ENCODE measurements around the gene ZNF778. TPM values are rescaled to one million over a fixed set of nuclear protein-coding genes. Genes with fewer than 3 reads are reported as not detected.

ZNF778 gene
- total RNA-seq, 1 experiment from 2014 or later, result 16.4 TPM

DNA sequence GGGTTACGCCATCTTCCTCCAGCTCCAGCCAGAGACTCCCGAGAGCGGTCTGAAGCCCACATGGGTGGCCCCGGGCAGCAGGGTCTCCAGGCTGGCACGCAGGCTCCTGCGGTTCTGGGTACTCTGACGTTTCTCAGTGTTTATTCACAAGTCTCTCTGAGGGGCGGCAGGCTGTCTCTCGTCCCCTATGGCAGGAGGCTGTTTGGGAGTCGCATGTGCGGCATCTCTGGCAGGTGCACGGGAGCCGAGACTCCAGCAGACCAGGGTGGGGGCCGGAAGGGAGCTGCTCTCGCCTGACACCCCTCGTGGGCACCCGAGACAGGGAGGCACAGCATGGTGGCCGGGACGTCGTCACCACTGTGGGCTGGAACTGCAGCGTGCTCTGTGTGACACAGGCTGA is 48.1 kb downstream of the ZNF778 start:
- Histone ChIP-seq H2AFZ (ENCODE audit: low read length) (no peak overlapping the region), H3T11ph (ENCODE audit: low read length) (no peak overlapping the region), H2BK12ac (ENCODE audit: insufficient read length, low read depth, low read length) (no peak overlapping the region), H4K8ac (replicated peaks; ENCODE audit: insufficient read length, low read depth, low read length) (no peak overlapping the region), H3K79me2 (ENCODE audit: insufficient read depth, low read length) (no peaks in the 10 kb centered on the region), H4K5ac (ENCODE audit: insufficient read length, low read depth, low read length) (no peak overlapping the region), H3K4ac (ENCODE audit: low read depth, low read length) (no peak overlapping the region), H3K79me1 (ENCODE audit: insufficient read depth, low read depth, low read length, poor library complexity, severe bottlenecking) (no peaks in the 10 kb centered on the region), H4K91ac (ENCODE audit: insufficient read length, low read depth, low read length) (no peak overlapping the region), H3K56ac (ENCODE audit: insufficient read length, low read depth, low read length) (no peak overlapping the region), H2BK15ac (ENCODE audit: low read depth, low read length) (no peak overlapping the region), H3K23ac (ENCODE audit: insufficient read length, low read depth, low read length) (no peak overlapping the region), H3K27me3 (ENCODE audit: insufficient read depth, low read length) (no peaks in the 10 kb centered on the region), H3K27ac (ENCODE audit: insufficient read length, low read depth, low read length) (no peak overlapping the region), H3K4me2 (ENCODE audit: insufficient read depth, insufficient read length, low read length) (no peak overlapping the region), H2BK5ac (ENCODE audit: insufficient read length, low read length) (no peak overlapping the region), H3K9me3 (ENCODE audit: control insufficient read depth, low read depth, low read length) (no peaks in the 10 kb centered on the region), H2BK20ac (ENCODE audit: low read depth, low read length, poor library complexity, severe bottlenecking) (no peak overlapping the region), H4K20me1 (ENCODE audit: control insufficient read depth, insufficient read depth, insufficient read length) (no peaks in the 10 kb centered on the region), H3K14ac (ENCODE audit: insufficient read depth, low read length) (no peak overlapping the region; the same call in 1 of the 2 replicates), H2AK5ac (ENCODE audit: insufficient read length, low read length) (no peak overlapping the region), H3K9ac (ENCODE audit: extremely low read depth, insufficient read length, low read length) (no peak overlapping the region), H3K4me1 (ENCODE audit: insufficient read depth, low read length) (no peaks in the 10 kb centered on the region), H3K23me2 (ENCODE audit: insufficient read length, low read depth, low read length, poor library complexity, severe bottlenecking) (no peaks in the 10 kb centered on the region), H3K18ac (ENCODE audit: insufficient read length, low read depth, low read length) (no peak overlapping the region), H2BK120ac (ENCODE audit: low read depth, low read length, poor library complexity, severe bottlenecking) (no peak overlapping the region)
- Mint-ChIP-seq H3K36me3 (ENCODE audit: insufficient read depth in 1 of 3, low read depth in 3 of 3) (peaks cover 9 to 39% (median 30%) of the 10 kb centered on the region in 3 experiments; a peak in 6 of 7 replicates), H3K4me3 (no peak overlapping the region), H3K27me3 (ENCODE audit: low read depth) (no peaks in the 10 kb centered on the region; the same call in 1 of the 2 replicates), H3K27ac (no peak overlapping the region), H3K9me3 (peaks cover 7 to 8% of the 10 kb centered on the region in 2 experiments; a peak in 3 of 5 replicates), H3K4me1 (no peaks in the 10 kb centered on the region)
- TF ChIP-seq, protein P1, sequence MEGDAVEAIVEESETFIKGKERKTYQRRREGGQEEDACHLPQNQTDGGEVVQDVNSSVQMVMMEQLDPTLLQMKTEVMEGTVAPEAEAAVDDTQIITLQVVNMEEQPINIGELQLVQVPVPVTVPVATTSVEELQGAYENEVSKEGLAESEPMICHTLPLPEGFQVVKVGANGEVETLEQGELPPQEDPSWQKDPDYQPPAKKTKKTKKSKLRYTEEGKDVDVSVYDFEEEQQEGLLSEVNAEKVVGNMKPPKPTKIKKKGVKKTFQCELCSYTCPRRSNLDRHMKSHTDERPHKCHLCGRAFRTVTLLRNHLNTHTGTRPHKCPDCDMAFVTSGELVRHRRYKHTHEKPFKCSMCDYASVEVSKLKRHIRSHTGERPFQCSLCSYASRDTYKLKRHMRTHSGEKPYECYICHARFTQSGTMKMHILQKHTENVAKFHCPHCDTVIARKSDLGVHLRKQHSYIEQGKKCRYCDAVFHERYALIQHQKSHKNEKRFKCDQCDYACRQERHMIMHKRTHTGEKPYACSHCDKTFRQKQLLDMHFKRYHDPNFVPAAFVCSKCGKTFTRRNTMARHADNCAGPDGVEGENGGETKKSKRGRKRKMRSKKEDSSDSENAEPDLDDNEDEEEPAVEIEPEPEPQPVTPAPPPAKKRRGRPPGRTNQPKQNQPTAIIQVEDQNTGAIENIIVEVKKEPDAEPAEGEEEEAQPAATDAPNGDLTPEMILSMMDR (conservative IDR thresholded peaks at IDR 0.05), result no peak
- no CpG with 5 or more reads among the region's 21 CpGs for WGBS (ENCODE audit: extremely low coverage, insufficient read length, low lambda C conversion rate)
- DNase-seq, result no peak
